ENCODE results near the gene DNAJB6.
A peak's percentile ranks its signal among the peaks of the same experiment; 100 is the strongest.

Gene DNAJB6

GRCh38 chr7:157429001-157429679, 92.3 kb downstream of the DNAJB6 start:
- DNase-seq (ENCODE audit: low read depth): no peak

DNA sequence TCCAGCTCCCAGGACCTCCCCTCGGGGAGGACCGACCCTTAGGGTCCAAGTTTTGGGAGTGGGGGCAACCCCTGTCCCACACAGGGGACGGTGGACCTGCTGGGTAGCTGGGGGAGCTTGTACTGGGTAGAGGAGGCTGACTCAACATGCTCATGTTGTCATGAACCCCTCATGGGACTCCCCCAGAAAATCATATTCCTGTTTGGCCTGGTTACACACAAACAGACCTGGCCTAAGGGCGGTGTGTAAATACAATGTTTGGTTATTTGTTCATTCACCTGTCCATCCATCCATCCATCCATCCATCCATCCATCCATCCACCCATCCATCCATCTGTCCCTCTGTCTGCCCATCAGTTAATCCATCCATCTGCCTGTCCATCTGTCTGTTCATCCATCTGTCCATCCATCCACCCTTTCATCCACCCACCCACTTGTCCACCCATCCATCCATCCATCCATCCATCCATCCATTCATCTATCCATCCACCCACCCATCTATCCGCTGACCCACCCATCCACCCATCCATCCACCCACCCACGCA, 92.9 kb downstream of the DNAJB6 start:
- no peak for DNase-seq (ENCODE audit: low read depth)

- no peak for DNase-seq (ENCODE audit: low read depth)
Measured at GRCh38 chr7:157430721-157431120, 93.9 kb downstream of the DNAJB6 start.

DNA sequence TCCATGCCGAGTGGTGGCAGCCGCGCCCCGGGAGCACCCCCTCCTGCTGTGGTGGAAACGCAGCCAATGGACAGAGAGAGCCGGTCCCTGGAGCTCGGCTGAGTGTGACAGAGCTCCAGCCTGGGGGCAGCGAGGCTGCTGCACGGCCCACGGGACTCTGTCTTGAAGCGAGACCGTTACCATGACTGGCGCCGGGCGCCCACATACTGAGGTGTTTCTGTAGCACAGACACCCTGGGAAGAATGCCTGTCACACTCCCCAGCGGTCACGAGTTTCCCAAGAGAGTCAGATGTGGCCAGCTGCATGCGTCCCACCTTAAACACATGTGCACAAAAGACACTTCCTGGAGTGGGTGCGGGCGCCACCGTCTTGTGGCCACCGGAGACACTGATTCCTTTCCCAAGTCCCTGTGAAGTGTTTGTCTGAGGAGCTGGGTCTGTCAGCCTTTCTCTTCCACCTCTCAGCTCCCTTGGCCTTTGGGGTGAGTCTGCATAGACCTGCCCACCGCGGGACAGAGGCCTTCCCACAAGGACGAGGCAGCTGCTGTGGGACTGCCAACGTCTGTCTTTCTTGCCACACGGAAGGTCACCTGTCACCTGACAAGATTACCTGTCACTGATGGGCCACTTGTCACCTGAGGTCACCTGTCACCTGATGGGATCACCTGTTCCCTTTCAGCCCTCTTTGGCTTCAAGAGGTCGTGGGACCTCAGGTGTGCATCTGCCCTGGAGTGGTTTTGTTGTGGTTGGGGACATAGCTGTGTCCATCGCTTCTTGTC, 94.6 kb downstream of the DNAJB6 start:
- DNase-seq (ENCODE audit: low read depth): no peak

DNA sequence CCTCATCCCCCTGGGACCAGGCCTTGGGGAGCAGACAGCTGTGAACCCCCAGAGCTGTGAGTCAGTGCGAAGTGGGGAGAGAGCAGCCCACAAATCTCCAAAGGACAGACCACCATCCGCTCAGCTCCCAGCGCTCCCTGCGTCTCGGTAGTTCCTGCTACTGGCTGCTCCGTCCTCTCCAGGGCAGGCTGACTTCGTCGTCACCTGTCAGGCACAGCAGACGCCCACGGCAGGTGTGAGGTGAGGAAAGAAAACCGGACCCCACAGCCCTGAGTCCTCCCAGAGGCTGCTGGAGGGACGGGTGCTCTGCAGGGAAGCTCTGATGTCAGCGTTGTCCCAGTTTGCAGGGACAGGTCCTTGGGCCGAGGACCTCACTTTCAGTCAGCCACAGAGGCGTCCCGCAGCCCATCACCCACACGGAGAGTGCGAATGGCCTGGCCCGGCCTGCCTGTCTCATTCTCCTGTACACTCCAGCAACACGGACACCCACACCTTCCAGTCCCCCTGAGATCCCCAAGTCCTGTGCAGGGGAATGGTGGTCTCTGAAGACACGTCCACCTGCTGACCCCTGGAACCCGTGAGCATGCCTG, 95.2 kb downstream of the DNAJB6 start:
- no peak for DNase-seq (ENCODE audit: low read depth)

DNA sequence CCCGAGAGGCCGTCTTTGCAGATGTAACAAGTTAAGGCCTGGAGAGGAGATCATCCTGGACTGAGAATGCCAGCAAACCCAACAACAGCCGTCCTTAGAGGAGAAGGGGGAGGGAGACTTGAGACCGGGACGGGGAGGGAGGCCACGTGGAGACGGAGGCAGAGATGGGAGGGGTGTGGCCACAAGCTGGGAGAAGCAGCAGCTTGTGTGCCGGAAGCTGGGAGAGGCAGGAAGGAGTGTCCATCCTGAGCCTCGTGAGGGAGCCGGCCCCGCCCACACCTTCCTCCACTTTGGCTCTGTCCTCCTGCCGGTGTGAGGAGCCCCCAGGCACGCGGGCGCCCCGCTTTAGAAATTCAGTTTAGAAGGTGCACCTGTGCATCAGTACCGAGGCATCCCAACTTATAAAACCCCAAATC, 95.7 kb downstream of the DNAJB6 start:
- DNase-seq (ENCODE audit: low read depth): no peak

DNA sequence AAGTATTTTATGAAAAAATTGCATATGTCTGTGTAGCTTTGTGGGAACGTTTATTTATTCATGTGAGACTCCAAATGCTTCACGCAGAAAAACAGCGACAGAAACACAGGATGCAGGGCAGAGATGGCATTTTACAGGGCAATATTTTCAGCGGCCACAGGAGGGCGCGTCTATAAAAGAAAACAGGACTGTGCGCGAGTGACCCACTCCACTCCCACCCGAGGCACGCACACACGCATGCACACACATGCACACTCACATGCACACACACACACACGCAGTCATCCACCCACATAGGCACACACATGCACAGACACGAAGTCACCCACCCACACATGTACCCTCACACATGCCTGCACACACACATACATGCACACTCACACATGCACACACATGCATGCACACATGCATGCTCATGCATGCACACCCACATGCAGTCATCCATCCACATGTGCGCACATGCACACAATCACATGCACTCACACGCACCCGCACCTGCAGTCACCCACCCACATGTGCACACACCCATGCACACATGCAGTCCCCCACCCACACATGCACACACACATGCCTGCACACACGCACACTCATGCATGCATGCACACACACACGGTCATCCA, 96.3 kb downstream of the DNAJB6 start:
- DNase-seq (ENCODE audit: low read depth): peak; percentile 28

- no peak for DNase-seq (ENCODE audit: low read depth)
Measured at GRCh38 chr7:157433628-157434027, 96.8 kb downstream of the DNAJB6 start.

DNA sequence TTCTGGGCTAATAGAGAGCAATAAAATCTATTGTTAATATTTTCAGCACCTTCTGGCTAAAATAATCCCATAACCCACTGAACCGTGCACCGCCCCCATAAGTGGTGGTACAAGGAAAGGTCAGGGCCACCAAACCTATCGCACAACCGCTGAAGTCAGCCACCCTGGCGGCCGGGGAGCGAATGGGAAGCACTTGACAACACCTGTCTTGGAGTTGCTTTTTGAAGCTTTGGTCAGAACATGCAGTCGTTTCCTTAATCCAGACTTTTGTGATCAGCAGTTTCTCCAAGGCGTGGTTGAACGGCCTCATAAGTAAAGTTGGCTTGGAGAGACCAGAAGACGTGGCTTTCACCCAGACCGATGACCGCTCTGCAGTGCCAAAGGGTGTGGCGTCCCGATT, 97.4 kb downstream of the DNAJB6 start:
- DNase-seq (ENCODE audit: low read depth): no peak

DNA sequence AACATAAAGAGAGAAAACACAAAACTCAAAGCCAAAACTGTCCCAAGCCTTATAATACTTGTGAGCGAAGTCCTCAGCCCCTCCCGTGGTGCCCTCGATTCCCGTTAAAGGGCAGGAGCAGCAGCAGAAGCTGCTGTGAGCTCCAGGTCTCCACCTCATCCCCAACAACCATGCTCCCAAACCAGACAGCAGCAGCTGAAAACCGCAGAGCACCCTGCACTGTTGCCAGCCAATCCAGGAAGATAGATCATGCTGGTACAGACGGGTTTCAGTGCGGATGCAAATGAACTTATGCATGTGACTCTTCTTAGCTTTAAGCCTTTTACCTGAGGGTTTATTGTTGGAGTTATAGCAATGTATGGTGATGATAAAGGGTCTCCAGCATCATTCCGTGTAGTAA, 97.9 kb downstream of the DNAJB6 start:
- DNase-seq (ENCODE audit: low read depth): no peak

DNA sequence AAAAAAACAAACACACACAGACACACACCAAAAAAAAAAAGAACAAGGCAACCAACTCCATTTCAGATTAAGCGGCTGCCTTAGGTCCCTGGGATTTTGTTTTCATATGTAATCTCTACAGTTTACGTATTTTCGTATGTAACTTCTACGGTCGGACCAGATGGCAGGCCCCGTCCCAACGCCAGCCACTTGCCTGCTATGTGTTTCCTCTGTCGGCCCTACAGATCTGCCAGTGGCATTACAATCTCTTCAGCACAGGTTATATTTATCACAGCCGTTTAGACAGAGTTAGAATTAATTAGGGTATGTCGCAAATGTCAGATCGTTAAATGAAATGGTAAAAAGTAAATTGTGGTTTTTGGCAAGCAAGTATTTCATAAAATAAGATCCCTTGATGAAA, 99.3 kb downstream of the DNAJB6 start:
- no peak for DNase-seq (ENCODE audit: low read depth)

DNA sequence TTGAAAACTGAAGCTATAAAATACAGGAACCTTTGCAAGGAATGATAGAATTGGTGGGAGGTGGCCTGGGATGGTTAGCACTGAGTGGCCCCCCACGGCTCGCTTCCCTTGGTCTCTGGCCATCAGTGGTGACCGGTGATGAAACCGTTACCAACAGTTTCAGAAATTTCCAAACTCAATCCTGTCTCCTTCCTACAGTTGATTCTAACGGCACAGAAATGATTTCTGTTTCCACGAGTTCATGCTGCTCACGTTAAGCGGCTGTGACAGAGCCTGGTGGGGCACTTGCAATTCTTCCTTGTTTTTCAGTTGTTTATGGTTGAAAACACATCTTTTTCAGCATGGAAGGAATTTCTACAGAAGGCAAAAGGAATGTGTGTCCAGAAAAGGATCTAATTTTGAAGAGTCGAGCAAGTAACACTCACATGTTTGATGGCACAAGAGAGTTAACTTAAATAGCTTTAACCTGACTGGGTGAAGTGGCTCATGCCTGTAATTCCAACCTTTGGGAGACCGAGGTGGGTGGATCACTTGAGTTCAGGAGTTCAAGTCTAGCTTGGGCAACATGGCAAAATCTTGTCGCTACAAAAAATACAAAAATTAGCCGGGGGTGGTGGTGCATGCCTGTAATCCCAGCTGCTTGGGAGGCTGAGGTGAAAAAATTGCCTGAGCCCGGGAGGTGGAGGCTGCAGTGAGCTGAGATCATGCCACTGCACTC, 100.1 kb downstream of the DNAJB6 start:
- no peak for DNase-seq (ENCODE audit: low read depth)

DNA sequence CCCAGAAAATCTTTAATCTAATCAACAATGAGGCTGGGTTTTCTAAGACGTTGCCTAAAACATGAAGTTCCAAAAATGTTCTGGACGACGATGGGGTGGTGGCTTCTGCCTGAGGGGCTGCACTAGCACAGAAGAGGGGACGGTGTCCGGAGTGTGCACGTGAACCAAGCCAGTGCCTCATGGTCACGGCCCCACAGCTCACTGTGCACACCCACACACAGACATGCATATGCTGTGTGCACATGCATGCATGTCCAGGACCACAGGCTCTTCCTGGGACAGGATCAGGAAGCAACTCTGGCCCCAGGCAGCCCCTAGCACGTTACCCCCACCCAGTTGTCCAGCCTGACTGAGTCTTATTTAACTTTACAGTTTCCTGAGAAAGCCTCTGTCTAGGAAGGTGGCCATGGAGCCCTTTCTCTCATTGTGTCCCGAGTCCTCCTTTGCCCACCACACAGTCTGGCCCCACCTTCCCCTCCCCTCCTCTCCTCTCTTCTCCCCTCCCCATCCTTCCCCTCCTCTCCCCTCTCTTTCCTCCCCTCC, 100.8 kb downstream of the DNAJB6 start:
- DNase-seq (ENCODE audit: low read depth): no peak

DNA sequence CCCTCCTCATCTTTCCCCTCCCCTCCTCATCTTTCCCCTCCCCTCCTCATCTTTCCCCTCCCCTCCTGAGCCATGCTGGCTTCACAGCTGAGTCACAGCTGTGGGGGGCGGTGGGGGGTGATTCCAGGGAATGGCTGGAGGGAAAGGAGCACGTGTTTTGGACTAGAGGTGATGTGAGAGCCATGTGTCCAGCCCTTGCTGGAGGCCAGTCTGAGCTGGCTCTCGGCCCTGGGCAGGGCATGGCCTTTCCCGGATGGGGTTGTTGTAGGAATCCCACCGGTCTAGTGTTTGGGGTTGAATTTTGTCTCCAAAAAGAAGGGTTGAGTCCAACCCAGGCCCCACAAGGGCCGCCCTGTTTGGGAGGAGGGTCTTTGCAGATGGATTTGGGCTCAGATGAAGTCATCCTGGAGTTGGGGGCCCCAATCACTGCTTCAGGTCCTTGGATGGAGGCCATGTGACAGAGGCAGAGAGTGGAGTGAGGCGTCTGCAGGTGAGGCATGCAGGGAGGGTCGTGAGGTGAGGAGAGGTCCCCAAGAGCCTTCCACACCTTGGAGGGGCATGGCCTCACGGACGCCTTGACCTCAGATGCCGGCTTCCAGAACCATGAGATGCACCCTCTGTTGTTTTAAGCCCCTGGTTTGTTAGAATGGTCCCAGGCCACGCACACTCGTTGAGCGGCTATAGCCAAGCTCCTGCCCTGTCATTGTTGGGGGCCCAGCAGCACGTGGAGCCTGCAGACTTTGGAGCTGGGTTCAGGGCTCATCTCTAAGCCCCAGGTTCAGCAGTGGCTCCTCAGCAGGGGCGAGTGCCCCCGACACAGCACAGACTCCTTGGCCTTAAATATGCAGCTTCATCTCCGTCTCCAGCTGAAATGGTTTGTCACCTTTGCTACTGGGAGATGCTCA, 101.6 kb downstream of the DNAJB6 start:
- DNase-seq (ENCODE audit: low read depth): no peak

DNA sequence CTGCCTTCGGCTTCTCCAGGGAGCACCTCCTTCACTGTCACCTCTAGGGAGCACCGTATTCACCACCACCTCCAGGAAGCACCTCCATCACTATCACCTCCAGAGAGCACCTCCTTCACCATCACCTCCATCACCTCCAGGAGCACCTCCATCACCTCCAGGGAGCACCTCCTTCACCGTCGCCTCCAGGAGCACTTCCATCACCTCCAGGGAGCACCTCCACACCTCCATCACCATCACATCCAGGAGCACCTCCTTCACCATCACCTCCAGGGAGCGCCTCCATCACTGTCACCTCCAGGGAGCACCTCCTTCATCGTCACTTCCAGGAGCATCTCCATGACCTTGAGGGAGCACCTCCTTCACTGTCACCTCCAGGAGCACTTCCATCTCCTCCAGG, 102.3 kb downstream of the DNAJB6 start:
- no peak for DNase-seq (ENCODE audit: low read depth)

DNA sequence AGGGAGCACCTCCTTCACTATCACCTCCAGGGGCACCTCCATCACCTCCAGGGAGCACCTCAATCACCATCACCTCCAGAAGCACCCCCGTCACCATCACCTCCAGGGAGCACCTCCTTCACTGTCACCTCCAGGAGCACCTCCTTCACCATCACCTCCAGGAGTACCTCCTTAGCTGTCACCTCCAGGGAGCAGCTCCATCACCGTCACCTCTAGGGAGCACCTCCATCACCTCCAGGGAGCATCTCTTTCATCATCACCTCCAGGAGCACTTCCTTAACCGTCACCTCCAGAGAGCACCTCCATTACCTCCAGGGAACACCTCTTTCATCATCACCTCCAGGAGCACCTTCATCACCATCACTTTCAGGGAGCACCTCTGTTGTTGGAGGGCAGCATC, 103.0 kb downstream of the DNAJB6 start:
- no peak for DNase-seq (ENCODE audit: low read depth)

DNA sequence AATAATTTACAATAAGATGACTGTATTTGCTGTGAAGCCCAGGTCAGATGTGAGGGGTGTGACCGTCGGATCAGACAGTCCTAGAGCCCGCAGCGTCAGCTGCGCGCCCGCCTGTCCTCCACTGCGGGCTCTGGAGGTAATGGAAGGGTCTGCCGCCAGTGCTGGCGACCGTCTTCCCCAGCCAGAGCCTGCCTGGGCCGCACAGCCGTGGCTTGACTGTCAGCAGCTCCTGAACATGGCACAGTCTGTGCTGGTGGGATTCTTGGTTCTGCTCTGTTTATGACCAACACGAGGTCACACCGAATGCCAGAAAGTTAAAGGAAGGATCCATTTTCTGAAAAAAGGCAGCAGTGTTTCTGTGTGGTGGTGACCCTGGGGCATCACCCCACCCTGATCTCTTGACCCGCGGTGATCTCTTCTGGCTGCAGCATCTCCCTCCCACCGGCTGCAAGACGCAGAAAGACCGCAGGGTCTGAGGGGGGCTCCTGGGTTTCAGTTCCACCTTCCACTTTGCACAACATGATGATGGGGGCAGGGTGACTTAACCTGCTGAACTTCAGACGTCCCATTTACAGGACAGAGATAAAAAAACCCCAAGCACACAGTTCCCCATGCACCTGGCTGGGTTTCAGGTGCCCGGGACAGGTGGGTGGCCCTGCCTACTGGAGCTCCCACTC, 103.7 kb downstream of the DNAJB6 start:
- no peak for DNase-seq (ENCODE audit: low read depth)

DNA sequence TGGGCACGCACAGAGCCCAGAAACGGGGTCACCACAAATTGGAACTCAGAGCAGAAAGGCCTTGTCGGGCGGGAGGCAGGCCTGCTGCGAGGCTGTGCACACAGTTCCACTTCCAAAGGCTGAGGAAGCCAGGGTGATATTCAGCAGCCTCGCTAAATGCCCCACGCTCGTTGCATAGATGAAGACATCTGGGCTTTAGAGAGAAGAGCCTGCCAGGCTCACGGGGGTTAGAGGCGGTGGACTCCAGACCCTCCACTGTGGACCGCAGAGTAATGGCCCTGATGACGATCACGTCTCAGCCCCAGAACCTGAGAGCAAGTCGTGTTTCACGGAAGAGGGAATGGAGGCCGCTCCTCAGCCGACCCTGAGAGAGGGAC, 104.2 kb downstream of the DNAJB6 start:
- no peak for DNase-seq (ENCODE audit: low read depth)

- DNase-seq (ENCODE audit: low read depth): no peak
Measured at GRCh38 chr7:157442456-157442855, 105.7 kb downstream of the DNAJB6 start.

Data from stimulated activated CD8-positive, alpha-beta memory T cell treated with anti-CD3 and anti-CD28 coated beads, Interleukin-12 subunit alpha, Interleukin-12 subunit beta, amount 100 ng/mL, for 1 hour (primary cell).